Colonic mucosa (tissue), 4 donors: ENCODE measurements around the gene INS. TPM values are rescaled to one million over a fixed set of nuclear protein-coding genes. Genes with fewer than 3 reads are reported as not detected.

Experiments used
- DNase-seq: peaks from one replicate; pipeline ENCODE4 v3.0.0-alpha.2; 2020
- H3K27ac ChIP-seq: fragments of 200-600 bp; one replicate; pipeline ENCODE4 v1.8.0; 2021
- H3K27me3 ChIP-seq: fragments of 200-600 bp; one replicate; pipeline ENCODE4 v1.8.0; 2021
- H3K36me3 ChIP-seq: fragments of 200-600 bp; one replicate; pipeline ENCODE4 v1.8.0; 2021
- H3K4me1 ChIP-seq: fragments of 200-600 bp; one replicate; pipeline ENCODE4 v1.8.0; 2021; ENCODE audit warnings: mild to moderate bottlenecking
- H3K4me3 ChIP-seq: fragments of 200-600 bp; one replicate; pipeline ENCODE4 v1.8.0; 2021
- H3K9ac ChIP-seq, 2 donors: one replicate each; pipeline ENCODE4 v1.7.0; 2013; ENCODE audit warnings: control low read depth in 2 of 2, low read depth in 2 of 2, low read length in 2 of 2
- H3K9me3 ChIP-seq: fragments of 200-600 bp; one replicate; pipeline ENCODE4 v1.8.0; 2021
- intact Hi-C: fragments of 100-400 bp; cut with DNase I; formaldehyde crosslinking; loops from one replicate; pipeline ENCODE4 v1.14.1; 2022
- total RNA-seq, 2 donors: library from RNA; stranded (reverse); fragmentation: NEBNext Ultra II Directional in 1 of 2; extraction: Animal tissue kit (Norgen Biotek cat#: 25700) in 1 of 2; gene quantifications; one replicate each; pipeline ENCODE4 v1.2.1, GENCODE V29; 2021
- TF ChIP-seq, protein P1 (sequence below): fragments of 200-600 bp; IDR thresholded peaks from one replicate; pipeline ENCODE4 v1.8.0; 2022; ENCODE audit warnings: antibody characterized with exemption, mild to moderate bottlenecking
- donor health status: healthy.
- donor health status: DM: no; HTN: no; CAD: no.
- donor health status: DM: no; HTN: no; CAD: no.

Gene INS
- total RNA-seq, 2 donors from 2014 or later: 0.84 TPM; not detected in 1

GRCh38 chr11:2177076-2177475 is 16.1 kb upstream of the INS start:
- Histone ChIP-seq H3K9me3 (no peaks in the 10 kb centered on the region), H3K27me3 (no peaks in the 10 kb centered on the region), H3K4me1 (no peaks in the 10 kb centered on the region), H3K9ac (no peak overlapping the region), H3K36me3 (no peaks in the 10 kb centered on the region), H3K4me3 (no peak overlapping the region), H3K27ac (no peak overlapping the region)
- TF ChIP-seq, protein P1, sequence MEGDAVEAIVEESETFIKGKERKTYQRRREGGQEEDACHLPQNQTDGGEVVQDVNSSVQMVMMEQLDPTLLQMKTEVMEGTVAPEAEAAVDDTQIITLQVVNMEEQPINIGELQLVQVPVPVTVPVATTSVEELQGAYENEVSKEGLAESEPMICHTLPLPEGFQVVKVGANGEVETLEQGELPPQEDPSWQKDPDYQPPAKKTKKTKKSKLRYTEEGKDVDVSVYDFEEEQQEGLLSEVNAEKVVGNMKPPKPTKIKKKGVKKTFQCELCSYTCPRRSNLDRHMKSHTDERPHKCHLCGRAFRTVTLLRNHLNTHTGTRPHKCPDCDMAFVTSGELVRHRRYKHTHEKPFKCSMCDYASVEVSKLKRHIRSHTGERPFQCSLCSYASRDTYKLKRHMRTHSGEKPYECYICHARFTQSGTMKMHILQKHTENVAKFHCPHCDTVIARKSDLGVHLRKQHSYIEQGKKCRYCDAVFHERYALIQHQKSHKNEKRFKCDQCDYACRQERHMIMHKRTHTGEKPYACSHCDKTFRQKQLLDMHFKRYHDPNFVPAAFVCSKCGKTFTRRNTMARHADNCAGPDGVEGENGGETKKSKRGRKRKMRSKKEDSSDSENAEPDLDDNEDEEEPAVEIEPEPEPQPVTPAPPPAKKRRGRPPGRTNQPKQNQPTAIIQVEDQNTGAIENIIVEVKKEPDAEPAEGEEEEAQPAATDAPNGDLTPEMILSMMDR: no peak
- no peak for DNase-seq
- intact Hi-C loops: no loop called here

GRCh38 chr11:2176389-2176900 is 15.4 kb upstream of the INS start:
- TF ChIP-seq, protein P1: no peak

GRCh38 chr11:2175659-2176058 is 14.7 kb upstream of the INS start:
- intact Hi-C loops: no loop called here
- H3K27me3 ChIP-seq: no peaks in the 10 kb centered on the region
- no peak for DNase-seq

More at GRCh38 chr11:2176389-2176900, 15.4 kb upstream of the INS start:
- Histone ChIP-seq H3K4me1 (no peaks in the 10 kb centered on the region), H3K27me3 (no peaks in the 10 kb centered on the region), H3K9ac (no peak overlapping the region), H3K4me3 (no peak overlapping the region), H3K27ac (no peak overlapping the region), H3K9me3 (no peaks in the 10 kb centered on the region), H3K36me3 (no peaks in the 10 kb centered on the region)
- intact Hi-C loops: no loop called here
- DNase-seq: no peak

DNA sequence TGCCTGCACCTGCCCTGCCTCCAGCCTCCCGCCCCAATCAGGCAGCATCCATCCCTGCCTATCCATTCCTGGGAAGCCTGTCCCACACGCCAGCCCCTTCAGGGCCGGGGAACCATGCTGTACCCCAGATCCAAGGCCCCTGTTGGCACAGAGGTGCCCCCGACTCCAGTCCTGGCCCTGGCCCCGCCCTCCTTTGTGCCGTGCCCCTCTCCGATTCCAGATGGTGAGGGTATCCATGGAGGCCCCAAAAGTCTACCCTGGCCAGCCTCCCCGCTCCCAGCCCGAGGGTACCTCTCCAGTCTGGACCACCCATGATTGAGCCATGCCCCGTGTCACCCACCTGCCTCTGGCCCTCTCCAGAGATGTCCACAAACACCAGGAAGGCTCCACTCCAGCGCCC is 13.4 kb upstream of the INS start:
- Histone ChIP-seq H3K27ac (no peak overlapping the region), H3K9me3 (no peaks in the 10 kb centered on the region), H3K27me3 (no peaks in the 10 kb centered on the region), H3K36me3 (no peaks in the 10 kb centered on the region), H3K9ac (no peak overlapping the region), H3K4me3 (no peak overlapping the region), H3K4me1 (no peaks in the 10 kb centered on the region)
- intact Hi-C loops: no loop called here
- no peak for DNase-seq
- TF ChIP-seq, protein P1: no peak

More at GRCh38 chr11:2175659-2176058, 14.7 kb upstream of the INS start:
- no peaks in the 10 kb centered on the region for H3K36me3 ChIP-seq
- H3K4me3 ChIP-seq: no peak overlapping the region
- no peaks in the 10 kb centered on the region for H3K4me1 ChIP-seq
- no peak overlapping the region for H3K9ac ChIP-seq
- TF ChIP-seq, protein P1: no peak
- H3K27ac ChIP-seq: no peak overlapping the region
- H3K9me3 ChIP-seq: no peaks in the 10 kb centered on the region

DNA sequence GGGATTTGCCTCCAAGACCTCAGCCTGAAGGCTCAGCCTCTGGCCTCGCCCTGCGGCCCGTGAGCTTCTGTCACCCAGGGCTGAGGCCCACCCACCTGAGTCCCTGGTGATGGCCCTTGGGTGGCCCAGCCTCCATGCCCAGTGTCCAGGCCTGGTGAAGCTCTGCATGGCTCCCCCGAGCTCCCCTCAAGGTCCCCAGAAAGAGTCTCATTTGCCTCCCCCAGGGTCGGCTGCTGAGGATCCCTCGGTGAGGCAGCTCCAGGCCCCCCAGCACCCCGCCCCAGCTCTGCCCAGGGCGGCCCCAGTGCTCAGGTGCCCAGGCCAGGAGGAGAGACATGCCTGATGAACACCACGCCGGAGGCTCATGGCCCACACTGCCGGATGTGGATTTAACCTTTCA is 12.8 kb upstream of the INS start:
- intact Hi-C loops: no loop called here
- H3K36me3 ChIP-seq: no peaks in the 10 kb centered on the region
- DNase-seq: no peak
- TF ChIP-seq, protein P1: no peak
- H3K4me3 ChIP-seq: no peak overlapping the region
- H3K27ac ChIP-seq: no peak overlapping the region
- no peaks in the 10 kb centered on the region for H3K4me1 ChIP-seq
- H3K9ac ChIP-seq: no peak overlapping the region
- no peaks in the 10 kb centered on the region for H3K27me3 ChIP-seq
- no peaks in the 10 kb centered on the region for H3K9me3 ChIP-seq
